OCI-LY7 (cell line): Measurements from ENCODE around the gene MRPL53.

Experiments
- EZH2phosphoT487 ChIP-seq: fragments of 200-600 bp; sonication (generic); IDR thresholded peaks from 2 replicates; pipeline ENCODE4 v1.6.1; 2018; ENCODE audit warnings: low read depth, borderline replicate concordance, mild to moderate bottlenecking, mixed run types, antibody characterized with exemption, low read length, moderate library complexity, mixed read lengths
- TF ChIP-seq, protein P1 (sequence below): fragments of 200-600 bp; sonication (generic); conservative IDR thresholded peaks from 2 replicates; pipeline ENCODE4 v1.5.1; 2014; ENCODE audit warnings: mild to moderate bottlenecking, antibody characterized with exemption, low read length, moderate library complexity, mixed read lengths

DNA sequence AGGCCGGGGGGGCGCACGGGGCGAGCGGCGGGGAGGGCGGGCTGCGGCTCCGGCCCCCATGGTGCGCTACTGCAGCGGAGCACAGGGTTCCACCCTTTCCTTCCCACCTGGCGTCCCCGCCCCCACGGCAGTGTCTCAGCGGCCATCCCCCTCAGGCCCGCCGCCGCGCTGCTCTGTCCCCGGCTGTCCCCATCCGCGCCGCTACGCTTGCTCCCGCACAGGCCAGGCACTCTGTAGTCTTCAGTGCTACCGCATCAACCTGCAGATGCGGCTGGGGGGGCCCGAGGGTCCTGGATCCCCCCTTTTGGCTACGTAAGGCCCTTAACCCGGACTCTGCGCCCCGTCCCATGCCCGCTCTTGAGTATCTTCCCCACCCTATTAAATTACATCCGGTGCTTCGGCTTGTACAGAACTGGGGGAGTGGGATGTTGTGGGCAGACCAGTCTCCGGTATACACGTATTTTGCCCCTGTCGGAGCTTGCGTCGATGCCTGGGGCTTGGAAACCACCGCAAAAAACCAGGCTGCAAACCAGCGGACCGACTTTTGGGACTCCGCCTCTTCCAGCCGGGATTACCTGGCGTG, 14.8 kb downstream of the MRPL53 start:
- TF ChIP-seq, protein P1, sequence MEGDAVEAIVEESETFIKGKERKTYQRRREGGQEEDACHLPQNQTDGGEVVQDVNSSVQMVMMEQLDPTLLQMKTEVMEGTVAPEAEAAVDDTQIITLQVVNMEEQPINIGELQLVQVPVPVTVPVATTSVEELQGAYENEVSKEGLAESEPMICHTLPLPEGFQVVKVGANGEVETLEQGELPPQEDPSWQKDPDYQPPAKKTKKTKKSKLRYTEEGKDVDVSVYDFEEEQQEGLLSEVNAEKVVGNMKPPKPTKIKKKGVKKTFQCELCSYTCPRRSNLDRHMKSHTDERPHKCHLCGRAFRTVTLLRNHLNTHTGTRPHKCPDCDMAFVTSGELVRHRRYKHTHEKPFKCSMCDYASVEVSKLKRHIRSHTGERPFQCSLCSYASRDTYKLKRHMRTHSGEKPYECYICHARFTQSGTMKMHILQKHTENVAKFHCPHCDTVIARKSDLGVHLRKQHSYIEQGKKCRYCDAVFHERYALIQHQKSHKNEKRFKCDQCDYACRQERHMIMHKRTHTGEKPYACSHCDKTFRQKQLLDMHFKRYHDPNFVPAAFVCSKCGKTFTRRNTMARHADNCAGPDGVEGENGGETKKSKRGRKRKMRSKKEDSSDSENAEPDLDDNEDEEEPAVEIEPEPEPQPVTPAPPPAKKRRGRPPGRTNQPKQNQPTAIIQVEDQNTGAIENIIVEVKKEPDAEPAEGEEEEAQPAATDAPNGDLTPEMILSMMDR = no peak
- TF ChIP-seq EZH2phosphoT487 = no peak
